Lower lobe of right lung (tissue), 2 donors: ENCODE data around the gene RMND1. TPM values are rescaled to one million over a fixed set of nuclear protein-coding genes. Genes with fewer than 3 reads are reported as not detected.
"Not testable (repeated sequence)": the region's sequence is repeated elsewhere in the genome, so short reads cannot be mapped to it uniquely, and the experiment has no call there.

Experiments
- ATAC-seq, 2 donors: fragments of 200-7000 bp; cut with Tn5 transposase; one replicate each; pipeline ENCODE4 v1.9.1; 2020 to 2022; ENCODE audit warnings: mild to moderate bottlenecking in 2 of 2, moderate library complexity in 2 of 2
- DNase-seq: peaks from one replicate; pipeline ENCODE4 v3.0.0-alpha.2; 2020
- H3K27ac ChIP-seq: fragments of 200-600 bp; one replicate; pipeline ENCODE4 v1.8.0; 2022
- H3K27me3 ChIP-seq: fragments of 200-600 bp; one replicate; pipeline ENCODE4 v1.8.0; 2022; ENCODE audit warnings: low read depth
- H3K36me3 ChIP-seq: fragments of 200-600 bp; one replicate; pipeline ENCODE4 v1.8.0; 2022; ENCODE audit warnings: mild to moderate bottlenecking
- H3K4me1 ChIP-seq: fragments of 200-600 bp; one replicate; pipeline ENCODE4 v1.8.0; 2022
- H3K4me3 ChIP-seq: fragments of 200-600 bp; one replicate; pipeline ENCODE4 v1.8.0; 2022; ENCODE audit warnings: mild to moderate bottlenecking
- H3K9me3 ChIP-seq: fragments of 200-600 bp; one replicate; pipeline ENCODE4 v1.8.0; 2022
- intact Hi-C: fragments of 100-400 bp; cut with DNase I; formaldehyde crosslinking; loops from one replicate; pipeline ENCODE4 v1.11.0; 2022
- total RNA-seq: library from RNA; stranded (reverse); fragmentation: NEBNext Ultra II Directional; extraction: Animal tissue kit (Norgen Biotek cat#: 25700); gene quantifications from one replicate; pipeline ENCODE4 v1.2.1, GENCODE V29; 2021
- TF ChIP-seq, protein P1 (sequence below): fragments of 200-600 bp; IDR thresholded peaks from one replicate; pipeline ENCODE4 v1.8.0; 2022; ENCODE audit warnings: antibody characterized with exemption, mild to moderate bottlenecking
- donor health status: DM: no; HTN: yes; CAD: no; lungs with severe emphysema.

RMND1 gene
- total RNA-seq, 1 donor from 2014 or later: 19.5 TPM

DNA sequence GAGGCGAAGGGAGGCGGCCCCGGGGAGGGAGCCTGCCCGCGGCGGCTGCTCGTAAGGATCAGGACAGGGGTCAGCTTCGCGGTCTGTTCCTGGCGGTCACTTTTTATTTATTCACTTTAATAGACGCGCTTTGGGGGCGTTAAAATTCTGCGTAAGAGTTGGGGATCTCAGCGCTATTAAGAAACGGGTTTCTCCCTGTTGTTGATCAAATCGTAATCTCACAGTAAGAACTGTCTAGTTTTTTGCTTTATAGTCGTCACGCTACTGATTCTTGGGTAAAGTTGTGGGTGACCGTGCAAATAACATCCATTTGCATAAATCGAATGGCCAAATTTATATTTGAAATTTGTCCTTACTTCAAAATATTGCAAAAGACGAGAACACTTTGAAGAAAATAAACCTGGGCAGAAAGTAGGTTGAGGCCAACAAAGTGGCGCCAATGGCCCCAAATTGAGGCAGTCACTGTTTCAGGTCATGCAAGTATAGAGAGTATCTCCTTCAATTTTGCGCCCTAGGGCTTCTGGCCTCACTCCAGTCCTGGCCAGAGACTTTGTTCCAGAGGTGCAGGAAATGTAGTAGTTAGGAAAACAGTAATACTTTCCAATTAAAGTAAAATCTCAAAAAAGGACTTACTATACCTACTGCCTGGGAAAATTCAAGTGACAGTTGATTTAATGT lies 963 bp upstream of the RMND1 start:
- DNase-seq (no peak), ATAC-seq (peak; percentile 23 to 48)
- Histone ChIP-seq H3K4me1 (peaks cover 46% of the 10 kb centered on the region), H3K27ac (peak overlapping the region; percentile 93), H3K9me3 (no peaks in the 10 kb centered on the region), H3K36me3 (peaks cover 6% of the 10 kb centered on the region), H3K4me3 (peak overlapping the region; percentile 78), H3K27me3 (no peaks in the 10 kb centered on the region)
- TF ChIP-seq, protein P1, sequence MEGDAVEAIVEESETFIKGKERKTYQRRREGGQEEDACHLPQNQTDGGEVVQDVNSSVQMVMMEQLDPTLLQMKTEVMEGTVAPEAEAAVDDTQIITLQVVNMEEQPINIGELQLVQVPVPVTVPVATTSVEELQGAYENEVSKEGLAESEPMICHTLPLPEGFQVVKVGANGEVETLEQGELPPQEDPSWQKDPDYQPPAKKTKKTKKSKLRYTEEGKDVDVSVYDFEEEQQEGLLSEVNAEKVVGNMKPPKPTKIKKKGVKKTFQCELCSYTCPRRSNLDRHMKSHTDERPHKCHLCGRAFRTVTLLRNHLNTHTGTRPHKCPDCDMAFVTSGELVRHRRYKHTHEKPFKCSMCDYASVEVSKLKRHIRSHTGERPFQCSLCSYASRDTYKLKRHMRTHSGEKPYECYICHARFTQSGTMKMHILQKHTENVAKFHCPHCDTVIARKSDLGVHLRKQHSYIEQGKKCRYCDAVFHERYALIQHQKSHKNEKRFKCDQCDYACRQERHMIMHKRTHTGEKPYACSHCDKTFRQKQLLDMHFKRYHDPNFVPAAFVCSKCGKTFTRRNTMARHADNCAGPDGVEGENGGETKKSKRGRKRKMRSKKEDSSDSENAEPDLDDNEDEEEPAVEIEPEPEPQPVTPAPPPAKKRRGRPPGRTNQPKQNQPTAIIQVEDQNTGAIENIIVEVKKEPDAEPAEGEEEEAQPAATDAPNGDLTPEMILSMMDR: no peak
- intact Hi-C loops: no loop called here

DNA sequence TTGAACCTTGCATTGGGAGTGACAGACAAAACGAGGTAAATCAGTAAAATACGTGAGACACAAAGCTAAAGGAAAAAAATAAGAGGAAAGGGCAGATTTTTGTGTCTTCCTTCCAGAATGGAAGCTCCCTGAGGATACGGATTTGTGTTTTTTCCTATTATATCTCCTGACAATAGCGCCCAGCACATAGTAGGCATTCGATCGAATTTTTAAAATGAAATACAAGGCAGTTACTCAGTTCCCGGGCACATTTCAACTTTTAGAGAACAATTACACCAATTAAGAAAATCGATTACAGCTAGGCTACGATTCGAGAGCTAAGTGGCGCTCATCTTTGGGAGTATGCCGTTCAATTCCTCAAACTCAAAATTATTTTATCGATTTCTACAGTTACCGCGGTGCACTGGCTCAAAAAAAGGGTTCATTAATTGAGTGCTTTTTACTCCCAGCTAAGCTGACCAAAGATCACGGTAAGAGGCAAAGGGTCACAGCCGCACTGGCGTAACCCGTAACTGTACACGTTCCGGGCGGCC lies 443 bp downstream of the RMND1 start:
- H3K4me3 ChIP-seq: peak overlapping the region; percentile 78
- ATAC-seq (no peak), DNase-seq (no peak)
- intact Hi-C loops: no loop called here
- peaks cover 42% of the 10 kb centered on the region for H3K4me1 ChIP-seq
- TF ChIP-seq, protein P1: no peak
- no peaks in the 10 kb centered on the region for H3K36me3 ChIP-seq
- no peaks in the 10 kb centered on the region for H3K9me3 ChIP-seq
- peak overlapping the region; percentile 85 for H3K27ac ChIP-seq
- no peaks in the 10 kb centered on the region for H3K27me3 ChIP-seq

DNA sequence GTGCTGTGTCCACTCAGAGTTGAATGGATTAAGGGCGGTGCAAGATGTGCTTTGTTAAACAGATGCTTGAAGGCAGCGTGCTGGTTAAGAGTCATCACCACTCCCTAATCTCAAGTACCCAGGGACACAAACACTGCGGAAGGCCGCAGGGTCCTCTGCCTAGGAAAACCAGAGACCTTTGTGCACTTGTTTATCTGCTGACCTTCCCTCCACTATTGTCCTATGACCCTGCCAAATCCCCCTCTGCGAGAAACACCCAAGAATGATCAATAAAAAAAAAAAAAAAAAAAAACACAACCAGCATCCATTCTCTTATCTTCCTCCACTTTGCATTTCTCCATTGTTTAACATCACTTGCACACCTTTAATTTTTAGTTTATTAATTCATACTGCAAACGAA lies 998 bp downstream of the RMND1 start:
- H3K36me3 ChIP-seq, H3K27me3 ChIP-seq, H3K27ac ChIP-seq, DNase-seq, H3K9me3 ChIP-seq, ATAC-seq, intact Hi-C loops: not testable (repeated sequence)
- peaks cover 45% of the 10 kb centered on the region for H3K4me1 ChIP-seq
- peak overlapping the region; percentile 78 for H3K4me3 ChIP-seq

DNA sequence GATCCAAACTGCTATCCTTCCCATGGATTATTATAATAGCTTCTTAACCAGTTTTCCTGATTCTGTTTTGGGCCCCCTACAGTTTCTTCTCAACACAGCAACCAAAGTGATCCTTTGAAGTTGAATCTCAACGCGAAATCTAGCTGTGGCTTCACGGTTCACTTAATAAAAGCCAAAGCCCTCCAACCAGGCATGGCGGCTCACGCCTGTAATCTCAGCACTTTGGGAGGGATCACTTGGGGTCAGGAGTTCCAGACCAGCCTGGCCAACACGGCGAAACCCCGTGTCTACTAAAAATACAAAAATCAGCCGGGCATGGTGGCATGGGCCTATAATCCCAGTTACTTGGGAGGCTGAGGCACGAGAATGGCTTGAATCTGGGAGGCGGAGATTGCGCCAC lies 3.3 kb downstream of the RMND1 start:
- peaks cover 45% of the 10 kb centered on the region for H3K4me1 ChIP-seq
- intact Hi-C loops: no loop called here
- no peak overlapping the region for H3K27ac ChIP-seq
- no peak for ATAC-seq
- H3K36me3 ChIP-seq: peaks cover 6% of the 10 kb centered on the region
- no peaks in the 10 kb centered on the region for H3K27me3 ChIP-seq
- no peak overlapping the region for H3K4me3 ChIP-seq
- H3K9me3 ChIP-seq: no peaks in the 10 kb centered on the region
- no peak for DNase-seq
- TF ChIP-seq, protein P1: no peak

DNA sequence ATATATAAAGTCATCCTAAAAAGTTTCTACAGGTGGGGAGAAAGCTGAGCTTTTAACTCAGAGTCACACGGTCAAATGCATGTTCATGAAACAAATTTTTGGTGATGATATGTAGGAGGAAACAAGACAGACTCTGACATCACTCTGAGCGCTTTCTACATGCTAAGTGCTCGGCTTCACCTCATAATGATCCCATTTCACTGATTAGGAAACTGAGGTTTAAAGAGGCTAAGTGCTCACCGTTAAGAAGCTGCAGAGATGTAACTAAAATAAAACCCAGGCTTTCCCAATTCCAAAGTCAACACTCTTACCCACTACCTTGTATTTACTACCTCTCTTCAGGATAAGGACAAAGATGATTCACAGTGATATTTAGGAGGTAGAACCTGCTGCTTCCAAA lies 4.7 kb downstream of the RMND1 start:
- Histone ChIP-seq H3K36me3 (peaks cover 6% of the 10 kb centered on the region), H3K27me3 (no peaks in the 10 kb centered on the region), H3K27ac (no peak overlapping the region), H3K4me1 (peaks cover 43% of the 10 kb centered on the region), H3K9me3 (no peaks in the 10 kb centered on the region), H3K4me3 (no peak overlapping the region)
- ATAC-seq: no peak
- TF ChIP-seq, protein P1: no peak
- intact Hi-C loops: no loop called here
- no peak for DNase-seq

DNA sequence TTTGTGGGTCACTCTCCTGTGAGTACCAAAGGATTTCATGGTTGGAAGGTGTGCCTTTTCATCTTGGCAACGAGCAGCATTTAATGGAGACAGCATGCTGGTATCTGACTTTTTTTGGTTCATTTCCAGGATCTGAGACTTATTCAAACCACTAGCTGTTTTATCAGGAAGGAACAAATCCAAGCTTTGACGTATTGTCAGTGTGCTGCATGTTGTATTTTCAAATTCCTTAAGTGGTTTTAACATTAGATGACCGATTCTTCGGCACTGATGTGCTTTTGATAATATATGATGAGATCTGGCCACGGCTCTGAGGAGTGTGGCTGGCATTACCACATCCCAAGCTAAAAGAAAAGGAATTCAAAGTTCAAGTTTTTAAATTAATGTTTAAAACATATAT lies 6.4 kb downstream of the RMND1 start:
- peaks cover 46% of the 10 kb centered on the region for H3K4me1 ChIP-seq
- H3K36me3 ChIP-seq: peaks cover 6% of the 10 kb centered on the region
- no peak for DNase-seq
- H3K27me3 ChIP-seq: no peaks in the 10 kb centered on the region
- intact Hi-C loops: no loop called here
- H3K4me3 ChIP-seq: no peak overlapping the region
- peak overlapping the region; percentile 49 for H3K27ac ChIP-seq
- TF ChIP-seq, protein P1: no peak
- H3K9me3 ChIP-seq: no peaks in the 10 kb centered on the region
- peak in 1 of 2 donors; percentile 33 for ATAC-seq
